ENCODE measurements around the gene C2CD4A.

The C2CD4A gene

DNA sequence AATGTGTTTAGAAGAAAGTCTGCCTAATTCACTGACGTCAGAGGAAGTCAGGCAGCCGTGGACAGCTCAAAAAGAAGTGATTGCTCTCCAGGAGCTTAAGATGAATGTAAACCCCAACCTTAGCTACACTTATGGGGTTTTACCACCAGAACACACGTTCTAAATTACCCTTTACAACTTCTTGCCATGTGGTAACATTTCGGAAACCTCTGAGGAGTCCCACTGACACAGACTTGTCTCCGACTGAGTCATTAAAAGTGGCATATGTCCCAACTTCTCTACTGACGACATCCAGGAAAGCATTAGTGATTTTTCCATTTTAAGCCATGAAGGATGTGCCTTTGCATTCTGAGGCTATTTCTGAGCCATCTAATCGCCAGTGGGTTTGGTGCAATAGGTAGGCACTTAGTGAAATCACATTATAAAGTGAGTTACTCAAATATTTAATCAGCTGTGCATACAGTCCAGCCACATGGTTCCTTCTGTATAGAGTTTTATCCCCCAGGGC lies 32.4 kb downstream of the C2CD4A start:
- DNase-seq (ENCODE audit: low read depth in 3 of 3) = no peak

DNA sequence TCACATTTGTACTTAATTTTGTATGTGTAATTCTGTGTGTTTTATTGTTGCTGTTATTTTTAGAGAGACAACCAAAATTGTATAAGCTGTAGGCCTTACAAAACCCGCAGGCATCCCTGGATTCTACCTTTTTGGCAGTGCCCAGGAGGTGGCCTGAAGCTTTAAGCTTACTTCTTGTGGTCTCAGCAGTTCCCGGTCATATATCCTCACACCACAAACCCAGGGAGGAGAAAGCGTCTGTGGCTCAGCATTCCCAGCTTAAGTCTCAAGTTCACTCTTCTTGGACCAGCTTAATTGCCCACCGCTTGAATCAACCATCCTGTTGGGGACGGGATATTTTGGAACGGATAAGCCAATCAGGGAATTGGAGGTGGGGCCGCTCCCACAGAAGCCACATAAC lies 36.7 kb downstream of the C2CD4A start:
- no peak for DNase-seq (ENCODE audit: low read depth in 3 of 3)

DNA sequence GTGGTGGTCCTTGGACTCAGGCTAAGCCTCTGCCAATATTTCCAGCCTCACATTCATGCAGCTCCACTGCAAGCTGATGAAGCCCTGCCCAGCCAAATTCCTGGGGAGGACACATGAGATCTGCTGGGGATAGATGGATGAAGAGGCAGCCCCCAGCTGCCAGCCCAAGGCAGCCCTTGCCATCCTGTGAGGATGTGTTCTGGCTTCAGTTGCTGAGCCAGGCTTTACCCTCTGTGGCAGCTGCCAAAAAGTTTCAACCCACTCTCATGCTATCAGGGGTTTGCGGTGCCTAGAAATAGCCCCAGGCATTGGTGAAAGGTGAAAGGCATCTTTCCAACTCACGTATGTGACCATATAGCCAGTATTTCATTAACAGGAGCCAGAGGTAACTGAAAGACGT lies 37.6 kb downstream of the C2CD4A start:
- DNase-seq (ENCODE audit: low read depth in 3 of 3) = no peak

DNA sequence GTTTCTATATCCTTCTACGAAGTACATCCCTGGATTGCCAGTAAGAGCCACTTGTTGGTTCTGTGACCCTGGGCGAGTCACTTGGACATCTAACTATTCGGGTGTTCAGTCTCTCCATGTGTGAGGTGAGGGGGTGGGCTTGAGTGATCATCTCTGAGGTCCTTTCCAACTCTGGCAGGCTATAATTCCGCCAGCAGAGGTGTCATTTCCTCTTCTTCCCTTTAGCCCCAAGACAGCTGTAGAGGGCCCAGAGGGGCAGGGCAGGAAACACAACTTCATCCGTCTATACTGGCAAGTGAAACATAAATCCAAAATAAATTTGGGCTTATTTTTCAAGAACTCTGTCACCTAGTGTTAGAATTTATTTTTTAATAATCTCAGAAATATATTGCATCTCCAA lies 38.1 kb downstream of the C2CD4A start:
- no peak for DNase-seq (ENCODE audit: low read depth in 3 of 3)

DNA sequence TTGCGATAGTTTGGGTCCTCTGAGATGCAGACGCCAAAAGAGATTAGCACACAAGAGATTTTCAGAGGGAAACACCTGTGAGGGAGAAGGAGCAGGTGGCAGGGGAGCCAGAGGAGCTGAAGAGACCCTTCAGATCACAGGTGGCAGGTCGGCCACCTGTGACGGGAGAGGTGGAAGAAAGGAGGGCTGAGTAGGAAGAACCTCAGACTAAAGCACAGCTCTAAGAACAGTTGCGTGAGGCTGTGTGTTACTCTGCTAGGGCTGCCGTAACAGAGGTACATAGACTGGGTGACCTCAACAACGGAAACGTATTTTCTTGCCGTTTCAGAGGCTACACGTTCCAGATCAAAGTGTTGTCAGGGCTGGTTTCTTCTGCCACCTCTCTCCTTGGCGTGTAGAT lies 38.5 kb downstream of the C2CD4A start:
- DNase-seq (ENCODE audit: low read depth in 3 of 3) = no peak

DNA sequence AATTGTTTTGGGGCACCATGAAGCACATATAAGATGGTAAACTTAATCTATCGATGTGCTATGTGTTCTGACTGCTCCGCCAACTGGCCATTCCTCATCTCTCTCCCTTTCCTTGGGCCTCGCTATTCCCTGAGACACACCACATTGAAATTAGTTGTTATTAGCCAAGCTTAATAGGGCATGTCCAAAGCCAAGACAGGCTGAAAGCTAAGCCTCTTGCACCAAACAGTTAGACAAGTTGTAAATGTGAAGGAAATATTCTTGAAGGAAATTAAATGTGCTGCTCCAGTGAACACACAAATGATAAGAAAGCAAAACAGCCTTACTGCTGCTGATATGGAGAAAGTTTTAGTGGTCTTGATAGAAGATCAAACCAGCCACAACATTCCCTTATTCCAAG lies 39.3 kb downstream of the C2CD4A start:
- no peak for DNase-seq (ENCODE audit: low read depth in 3 of 3)

DNA sequence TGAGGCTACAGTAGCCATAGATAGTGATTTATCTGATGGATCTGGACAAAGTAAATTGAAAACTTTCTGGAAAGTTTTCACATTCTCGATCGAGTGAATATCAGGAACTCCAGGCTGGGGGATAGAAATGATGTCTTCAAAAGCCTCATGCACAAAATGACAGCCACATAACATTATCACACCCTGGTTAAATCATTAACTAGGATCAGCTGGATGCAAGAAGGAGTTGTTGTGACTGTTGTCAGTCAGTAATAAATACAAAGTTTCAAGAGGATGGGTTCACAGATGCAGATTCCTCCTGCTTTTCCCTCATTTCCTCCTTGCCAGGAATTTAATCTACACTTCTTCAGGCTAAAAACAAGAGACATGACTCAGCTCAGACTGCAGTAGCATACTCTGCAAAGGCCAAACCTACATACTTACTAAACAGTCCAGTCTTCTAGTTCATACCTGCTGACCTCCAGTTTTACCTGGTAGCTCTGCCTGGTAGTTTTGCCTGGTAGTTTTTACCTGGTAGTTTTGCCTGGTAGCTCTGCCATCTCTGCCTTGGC lies 40.9 kb downstream of the C2CD4A start:
- no peak for DNase-seq (ENCODE audit: low read depth in 3 of 3)

DNA sequence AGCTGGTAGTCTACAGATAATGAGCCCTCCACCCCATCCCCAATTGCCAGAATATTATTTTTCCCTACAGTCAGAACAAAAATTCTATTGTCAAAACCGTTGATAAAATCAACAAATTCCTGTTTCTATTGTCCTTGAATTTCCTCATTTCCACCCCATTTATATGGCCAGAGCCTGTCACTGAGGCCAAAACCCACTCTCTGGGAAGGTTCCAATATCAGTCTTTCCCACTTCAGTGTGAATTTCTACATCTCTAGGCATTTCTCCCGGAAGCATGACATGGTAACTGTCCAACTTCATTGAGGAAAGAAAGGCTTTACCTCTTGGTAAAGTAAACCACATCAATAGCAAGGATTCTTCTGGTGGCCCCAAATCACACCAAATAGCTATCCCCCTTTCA lies 41.6 kb downstream of the C2CD4A start:
- DNase-seq (ENCODE audit: low read depth in 3 of 3) = no peak

DNA sequence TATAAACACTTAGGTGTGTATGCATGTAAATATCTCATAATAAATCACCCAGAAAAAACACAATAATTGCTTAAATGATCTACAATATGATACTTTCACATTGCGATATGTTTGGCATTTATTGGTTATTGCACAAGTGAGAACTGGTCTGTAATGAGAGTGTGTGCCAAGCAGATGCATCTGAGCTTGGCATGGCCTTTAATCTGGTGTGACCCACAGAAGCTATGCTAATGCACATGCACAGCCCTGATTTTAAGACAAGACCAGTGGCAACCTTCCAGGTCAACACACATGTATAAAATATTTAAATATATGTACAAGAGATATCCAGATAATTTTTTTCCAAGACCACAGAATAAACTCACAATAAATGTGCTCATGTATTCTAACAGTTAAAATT lies 42.7 kb downstream of the C2CD4A start:
- DNase-seq (ENCODE audit: low read depth in 3 of 3) = no peak

DNA sequence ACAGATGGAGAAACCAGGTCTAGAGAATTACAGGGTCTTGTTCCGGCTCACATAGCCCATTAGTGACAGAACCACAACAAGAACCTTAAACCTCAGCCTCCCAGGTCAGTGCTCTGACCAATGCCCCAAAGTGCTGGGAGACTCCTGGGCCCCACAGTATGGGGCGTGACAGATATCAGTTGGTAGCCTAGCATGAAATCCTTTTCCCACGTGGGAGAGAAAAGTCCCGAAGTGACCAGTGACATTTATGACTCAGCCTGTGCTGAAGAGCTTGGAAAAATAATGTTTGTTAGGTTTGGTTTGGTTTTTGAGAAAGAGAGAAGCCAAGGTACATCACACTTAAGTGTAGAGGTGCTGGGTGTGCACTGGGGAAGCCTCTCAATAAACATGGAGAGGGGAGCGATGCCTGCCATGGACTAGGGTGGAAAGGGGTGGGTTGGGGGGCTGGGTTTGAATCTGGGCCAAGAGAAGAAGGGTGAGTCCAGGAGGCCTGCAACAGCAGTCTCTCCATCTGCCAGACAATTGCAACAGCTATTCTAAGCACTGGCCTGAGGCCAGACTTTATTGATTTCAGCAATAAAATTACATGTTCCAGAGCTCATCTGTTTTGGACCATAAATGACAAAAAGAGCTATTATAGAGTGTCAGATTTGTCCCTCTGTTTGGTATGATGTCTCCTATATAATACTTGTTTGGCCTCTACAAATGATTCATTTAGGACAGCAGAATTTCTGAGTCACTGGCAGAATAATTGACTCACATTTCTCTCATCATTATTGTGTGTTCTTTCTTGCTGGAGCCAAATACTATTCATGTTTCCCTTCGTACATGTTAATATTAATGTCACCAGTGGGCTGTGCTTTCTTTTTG lies 43.4 kb downstream of the C2CD4A start:
- no peak for DNase-seq (ENCODE audit: low read depth in 3 of 3)

DNA sequence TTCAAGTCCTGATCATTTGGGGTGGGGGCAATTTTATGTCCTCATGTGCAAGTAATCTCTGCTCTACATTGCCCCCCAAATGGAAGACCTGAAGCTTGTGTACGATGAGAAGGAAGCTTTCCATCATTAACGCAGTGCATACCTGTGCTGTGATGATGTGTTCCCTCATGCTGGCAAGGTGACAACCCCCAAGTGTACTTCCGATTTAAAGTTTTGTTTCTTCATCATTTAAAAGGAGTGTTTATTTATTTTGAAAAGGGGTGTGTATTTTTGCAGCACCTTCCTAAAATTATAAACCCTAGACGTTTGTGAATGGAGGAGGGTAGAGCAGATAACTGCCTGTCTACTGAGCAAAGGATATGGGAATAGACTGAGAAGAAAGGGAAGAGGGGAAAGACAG lies 45.3 kb downstream of the C2CD4A start:
- no peak for DNase-seq (ENCODE audit: low read depth in 3 of 3)

DNA sequence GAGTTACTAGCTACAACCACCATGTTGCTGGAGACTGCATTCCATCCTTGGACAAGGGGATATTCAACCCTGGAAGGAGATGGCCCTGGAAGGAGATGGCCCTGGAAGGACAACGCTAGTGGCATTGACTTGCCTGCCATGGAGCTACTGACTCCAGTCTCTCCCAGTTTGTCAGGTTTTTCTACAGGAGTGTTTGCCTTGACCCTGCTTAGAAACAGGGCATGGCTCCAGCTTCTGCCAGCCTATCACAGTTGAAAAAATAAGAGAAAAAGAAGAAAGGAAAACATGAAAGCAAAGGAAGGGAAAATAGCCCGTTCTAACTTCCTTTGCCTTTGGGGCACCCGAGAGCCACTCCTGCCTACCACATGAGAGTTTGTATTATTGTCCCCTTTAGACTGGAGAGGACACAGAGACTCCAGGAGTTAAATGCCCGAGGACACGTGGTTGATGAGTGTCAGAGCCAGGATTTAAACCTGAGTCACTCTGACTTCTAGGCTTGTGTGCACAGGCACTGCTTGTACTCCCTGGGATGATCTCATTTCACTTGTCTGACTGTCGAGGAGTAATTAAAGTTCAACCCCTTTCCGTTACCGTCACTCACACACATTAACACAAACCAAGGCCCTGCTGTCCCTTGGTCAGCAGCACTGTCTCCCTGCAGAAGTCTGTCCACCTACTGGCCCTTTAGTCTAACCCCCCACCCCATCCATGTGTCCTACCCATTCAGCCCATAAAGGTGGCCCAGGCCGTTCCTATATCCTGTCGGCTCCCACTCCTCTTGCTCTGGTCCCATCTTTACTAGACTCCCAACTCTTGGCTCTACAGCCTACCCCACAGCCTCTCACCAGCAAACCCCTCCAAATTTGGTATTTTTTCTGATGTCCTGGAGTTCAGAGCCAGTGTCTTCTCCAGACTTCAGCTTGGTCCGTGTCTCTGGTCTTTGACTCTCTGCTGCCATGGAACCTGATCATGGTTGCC lies 46.1 kb downstream of the C2CD4A start:
- no peak for DNase-seq (ENCODE audit: low read depth in 3 of 3)

DNA sequence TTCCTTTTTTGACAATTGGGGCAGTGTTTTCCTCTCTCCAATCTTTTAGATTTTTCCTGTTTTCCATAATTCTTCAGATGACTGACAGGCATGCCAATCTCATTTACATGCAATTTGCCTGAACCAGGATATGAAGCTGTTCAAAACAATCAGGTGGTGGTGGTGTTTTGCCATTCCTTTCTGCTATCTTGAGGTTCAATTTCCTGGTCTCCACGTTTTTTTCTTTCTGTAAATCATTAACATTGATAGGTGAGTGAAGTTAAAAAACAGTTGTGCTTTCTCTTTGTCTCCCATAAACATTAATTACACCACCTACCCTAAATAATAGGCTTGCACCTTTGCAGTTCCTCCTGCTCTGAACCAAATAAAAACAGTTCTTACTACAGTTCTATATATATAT lies 49.1 kb downstream of the C2CD4A start:
- DNase-seq (ENCODE audit: low read depth in 3 of 3) = no peak

DNA sequence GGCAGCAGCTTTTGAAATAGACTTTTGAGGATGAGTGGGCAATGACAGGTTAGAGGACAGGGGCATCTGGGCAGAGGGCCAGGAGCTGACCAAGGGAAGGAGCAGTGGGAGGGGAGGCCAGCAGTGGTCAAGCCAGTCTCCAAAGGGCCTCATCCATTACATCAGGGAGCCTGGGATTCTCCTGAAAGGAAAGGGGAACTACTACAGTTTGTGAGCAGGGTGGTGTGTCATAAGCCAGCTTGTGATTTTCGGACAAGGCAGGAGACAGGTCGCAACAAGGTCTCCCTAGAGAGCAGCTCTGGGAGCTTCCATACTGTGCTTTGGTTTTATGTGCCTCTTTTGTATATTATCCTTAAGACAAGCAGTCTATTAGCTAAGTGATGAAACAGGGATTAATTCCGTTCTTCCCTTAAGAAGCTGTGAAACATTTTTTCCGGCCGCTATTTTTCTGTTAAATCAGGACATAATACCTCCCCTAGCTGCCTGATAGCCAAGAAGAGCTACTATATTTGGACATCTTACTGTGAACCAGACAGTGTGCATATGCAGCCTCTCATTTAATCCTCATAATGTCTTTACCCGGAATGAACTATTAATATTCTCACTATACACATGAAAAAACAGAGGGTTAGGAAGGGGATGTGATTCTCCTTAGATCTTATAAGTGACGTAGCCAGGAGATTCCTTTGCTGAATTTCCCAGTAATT lies 51.9 kb downstream of the C2CD4A start:
- no peak for DNase-seq (ENCODE audit: low read depth in 3 of 3)

DNA sequence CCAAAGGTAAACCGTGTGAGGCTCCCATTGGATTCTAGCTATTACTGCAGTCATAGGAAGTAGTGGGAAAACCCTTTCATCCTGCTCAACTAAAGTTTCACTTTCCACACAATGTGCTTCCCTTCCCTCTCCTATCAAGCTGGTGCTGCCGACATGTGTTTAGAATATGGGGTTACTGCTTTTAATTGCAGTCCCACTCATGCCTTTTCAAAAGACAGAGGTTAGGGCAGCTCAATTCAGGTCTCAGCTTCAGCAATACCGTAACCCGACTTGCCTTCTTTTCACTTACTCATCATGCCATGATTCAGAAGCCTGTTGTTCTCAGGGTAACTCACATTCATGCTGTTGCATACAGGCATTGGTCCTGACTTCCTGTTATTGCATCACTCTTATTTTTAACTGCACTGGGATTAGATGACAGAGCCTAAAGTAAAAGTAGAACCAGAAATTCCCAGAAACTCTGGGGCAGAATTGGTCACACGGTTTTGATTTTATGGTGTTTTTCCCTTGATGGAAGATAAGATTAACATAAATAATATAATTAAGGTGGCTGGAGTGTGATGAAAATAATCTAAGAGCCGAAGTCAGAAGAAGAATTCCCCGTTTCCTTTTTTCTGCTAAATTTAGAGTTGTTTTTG lies 52.6 kb downstream of the C2CD4A start:
- no peak for DNase-seq (ENCODE audit: low read depth in 3 of 3)

DNA sequence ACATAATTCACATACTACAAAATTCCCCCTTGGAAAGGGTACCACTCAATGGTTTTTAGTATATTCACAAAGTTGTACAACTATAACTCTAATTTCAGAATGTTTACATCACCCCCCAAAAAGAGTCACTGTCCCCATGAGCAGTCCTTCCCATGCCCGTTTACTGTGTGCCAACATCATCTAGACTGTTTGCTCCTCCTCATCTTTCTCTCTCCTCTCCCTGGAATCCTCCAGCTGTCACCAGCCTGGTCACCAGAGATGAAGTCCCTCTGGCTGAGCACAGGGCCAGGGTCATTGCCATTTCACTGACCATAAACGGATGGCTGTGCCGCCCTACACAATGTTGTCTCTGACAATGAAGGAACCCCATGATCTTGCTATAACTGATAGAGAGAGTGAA lies 53.1 kb downstream of the C2CD4A start:
- no peak for DNase-seq (ENCODE audit: low read depth in 3 of 3)

Measured in stimulated activated CD4-positive, alpha-beta T cell treated with anti-CD3 and anti-CD28 coated beads, TNF-alpha, amount 100 ng/mL, for 4 hours (primary cell).